GM18505 (cell line): Measurements from ENCODE around the gene RTL5.

Experiments used
- ATAC-seq: cut with Tn5 transposase; IDR thresholded peaks from one replicate; pipeline ENCODE4 v1.9.1; 2021; ENCODE audit not compliant: unreplicated experiment
- POLR2A ChIP-seq: IDR thresholded peaks from 4 replicates; pipeline ENCODE4 v1.6.1; 2011; ENCODE audit warnings: borderline replicate concordance; ENCODE audit not compliant: insufficient read depth, insufficient read length; ENCODE audit errors: extremely low read depth

RTL5 gene

DNA sequence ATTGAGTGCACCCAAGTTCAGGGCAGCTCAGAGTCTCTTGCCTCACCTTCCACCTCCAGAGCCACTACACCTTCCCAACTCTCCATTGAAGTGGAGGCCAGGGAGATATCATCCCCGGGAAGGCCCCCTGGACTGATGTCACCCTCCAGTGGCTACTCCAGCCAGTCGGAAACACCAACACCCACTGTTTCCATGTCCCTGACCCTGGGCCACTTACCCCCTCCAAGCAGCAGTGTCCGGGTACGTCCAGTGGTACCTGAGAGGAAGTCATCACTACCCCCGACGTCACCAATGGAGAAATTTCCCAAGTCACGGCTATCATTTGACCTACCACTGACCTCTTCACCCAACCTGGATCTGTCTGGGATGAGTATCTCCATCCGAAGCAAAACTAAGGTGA, 7.8 kb upstream of the RTL5 start:
- no peak for TF ChIP-seq POLR2A
- no peak for ATAC-seq

DNA sequence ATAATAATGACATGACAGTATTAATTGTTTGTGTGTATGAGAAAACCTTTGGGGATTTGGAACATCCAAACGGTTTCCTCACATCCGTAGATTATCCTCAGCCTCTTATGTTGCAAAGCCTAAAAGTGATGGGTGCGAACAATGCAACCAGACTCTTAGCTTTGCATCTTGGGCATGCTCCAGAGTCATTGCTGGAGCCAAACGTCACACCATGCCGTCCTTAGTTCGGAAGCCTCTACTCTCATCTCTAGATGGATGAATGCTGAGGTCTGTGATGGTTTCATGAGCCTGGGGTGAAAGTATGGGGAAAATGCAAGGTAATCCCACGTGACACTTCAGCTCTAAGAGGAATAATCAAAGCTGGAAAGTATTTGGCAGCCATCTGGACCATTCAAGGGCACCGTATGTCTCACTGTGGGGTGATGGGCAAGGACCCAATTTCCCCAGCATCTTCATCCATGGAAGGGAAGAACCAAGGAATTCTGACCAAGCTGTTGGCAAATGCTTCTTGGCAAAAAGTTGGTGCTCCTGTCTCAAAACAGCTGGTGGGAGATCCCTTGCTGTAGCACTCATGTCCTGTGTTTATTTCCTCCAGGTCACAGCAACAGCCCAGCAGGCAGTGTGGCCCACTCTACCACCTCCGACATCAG, 6.3 kb upstream of the RTL5 start:
- no peak for TF ChIP-seq POLR2A
- ATAC-seq: no peak

DNA sequence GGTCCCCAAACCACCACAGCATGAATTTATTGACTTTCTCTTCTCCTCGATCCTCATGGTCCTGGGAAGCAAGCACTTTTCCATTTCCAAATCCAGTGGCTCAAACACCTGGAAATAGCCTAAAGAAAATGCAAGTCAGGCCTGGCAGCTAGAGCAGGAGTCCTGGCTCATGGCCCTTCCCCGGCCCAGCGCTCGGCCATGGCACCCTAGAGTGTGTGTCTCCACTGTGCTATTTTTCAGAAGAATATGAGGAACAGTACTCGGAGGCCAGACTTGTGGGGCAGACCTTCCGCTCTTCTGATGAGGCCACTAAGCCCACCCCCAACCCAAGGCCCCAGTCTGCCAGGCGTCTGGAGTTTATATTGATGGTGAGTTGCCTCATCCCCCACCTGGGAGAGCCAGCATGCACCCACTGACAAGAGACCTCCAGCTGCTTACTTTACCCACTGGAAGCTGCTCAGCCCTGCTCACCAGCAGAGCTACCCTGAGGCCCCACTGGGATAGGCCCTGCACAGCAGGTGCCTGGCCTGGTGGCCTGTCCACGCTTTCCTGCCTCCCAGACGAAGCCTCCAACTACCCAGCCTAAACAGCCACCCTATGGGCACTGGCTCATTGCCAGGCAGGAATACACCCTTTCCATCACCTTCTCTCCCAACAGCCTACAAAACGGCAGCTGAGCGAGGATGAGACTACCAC, 2.3 kb upstream of the RTL5 start:
- no peak for TF ChIP-seq POLR2A
- no peak for ATAC-seq

DNA sequence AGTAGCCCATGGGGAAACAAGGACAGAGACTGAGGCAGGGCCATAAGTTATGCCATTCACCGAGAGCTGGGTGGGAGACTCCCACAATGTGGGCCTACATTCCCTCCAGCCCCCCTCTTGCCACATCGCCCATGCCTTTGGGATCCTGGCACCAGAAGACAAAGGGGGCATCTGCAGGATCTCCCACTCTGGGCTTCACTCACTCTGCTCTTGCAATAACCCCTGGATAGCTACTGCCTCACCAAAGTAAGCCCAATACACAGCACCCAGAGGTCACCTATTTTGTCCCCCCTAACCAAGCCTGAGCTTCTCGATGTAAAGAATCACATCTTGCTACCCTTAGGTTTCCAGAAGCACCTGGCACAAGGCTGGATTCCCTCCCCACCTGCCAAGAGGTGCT, 741 bp upstream of the RTL5 start:
- no peak for TF ChIP-seq POLR2A

DNA sequence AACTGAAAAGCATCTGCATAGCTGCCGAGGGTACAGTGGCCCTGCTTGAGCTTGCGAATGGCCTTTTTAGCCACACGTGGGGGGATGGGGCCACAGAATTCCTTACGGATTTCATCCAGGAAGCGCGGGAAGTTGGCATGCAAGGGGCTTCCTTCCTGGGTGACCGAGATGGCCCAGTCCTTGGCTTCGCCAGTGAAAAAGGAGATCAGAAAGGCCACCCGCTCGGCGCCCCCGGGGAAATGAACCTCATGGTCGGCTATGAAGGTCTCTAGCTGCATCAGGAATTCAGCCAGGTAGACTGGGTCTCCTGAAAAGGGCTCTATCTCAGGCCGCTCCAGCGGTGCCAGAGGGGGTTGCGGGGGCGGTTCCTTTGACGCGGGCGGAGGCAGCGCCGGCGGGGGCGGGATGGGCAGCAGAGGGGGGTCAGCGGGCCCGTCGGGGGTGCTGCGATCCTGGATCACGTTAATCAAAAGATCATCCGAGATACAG, 909 bp downstream of the RTL5 start:
- no peak for TF ChIP-seq POLR2A
- ATAC-seq: no peak

More for the DNA sequence above, 741 bp upstream of the RTL5 start:
- no peak for ATAC-seq

DNA sequence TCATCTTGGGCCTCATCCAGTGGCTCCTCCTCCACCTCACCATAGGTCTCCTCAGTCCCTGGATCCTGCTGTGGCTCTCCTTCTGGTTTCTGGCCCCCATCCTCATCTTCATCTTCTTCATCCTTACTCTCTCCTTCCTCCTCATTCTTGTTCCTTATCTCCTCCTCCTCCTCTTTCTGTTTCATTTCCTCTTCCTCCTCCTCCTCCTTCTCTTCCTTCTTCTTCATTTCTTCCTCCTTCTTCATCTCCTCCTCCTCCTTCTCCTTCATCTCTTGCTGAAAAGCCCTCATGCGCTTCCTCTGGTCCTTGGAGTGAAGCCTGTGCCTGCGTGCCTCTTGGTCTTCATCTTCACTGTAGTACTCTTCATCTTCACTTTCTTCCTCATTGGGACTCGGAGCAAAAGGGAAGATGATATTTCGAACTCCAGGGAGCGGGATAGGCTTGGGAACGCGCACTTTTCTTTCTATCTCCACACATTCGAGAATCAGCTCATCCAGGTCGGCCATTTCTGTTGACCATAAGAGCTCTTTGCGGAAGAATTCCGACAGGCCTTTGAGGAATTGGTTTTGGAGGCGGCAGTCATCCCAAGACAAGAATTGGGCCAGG, 1.5 kb downstream of the RTL5 start:
- no peak for ATAC-seq
- no peak for TF ChIP-seq POLR2A

DNA sequence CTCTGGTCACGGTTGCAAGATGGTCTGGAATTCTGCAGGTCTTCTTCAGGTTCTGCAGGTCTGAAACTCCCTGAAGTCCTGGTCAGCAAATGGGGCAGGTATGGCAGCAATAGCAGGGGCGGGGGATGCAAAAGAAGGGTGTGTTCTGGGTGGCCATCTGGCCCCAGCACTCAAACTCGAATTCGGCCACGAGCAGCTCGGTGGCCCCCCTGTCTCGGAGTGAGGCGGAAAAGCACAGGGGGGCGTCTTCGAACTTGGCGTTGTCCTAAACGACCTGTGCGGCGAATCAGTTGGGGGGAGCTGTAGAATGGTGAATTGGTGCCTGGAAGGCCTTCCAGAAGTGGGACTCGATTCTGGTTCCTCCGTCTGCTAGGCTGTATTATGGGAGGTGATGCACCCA, 2.1 kb downstream of the RTL5 start:
- TF ChIP-seq POLR2A: no peak
- no peak for ATAC-seq

DNA sequence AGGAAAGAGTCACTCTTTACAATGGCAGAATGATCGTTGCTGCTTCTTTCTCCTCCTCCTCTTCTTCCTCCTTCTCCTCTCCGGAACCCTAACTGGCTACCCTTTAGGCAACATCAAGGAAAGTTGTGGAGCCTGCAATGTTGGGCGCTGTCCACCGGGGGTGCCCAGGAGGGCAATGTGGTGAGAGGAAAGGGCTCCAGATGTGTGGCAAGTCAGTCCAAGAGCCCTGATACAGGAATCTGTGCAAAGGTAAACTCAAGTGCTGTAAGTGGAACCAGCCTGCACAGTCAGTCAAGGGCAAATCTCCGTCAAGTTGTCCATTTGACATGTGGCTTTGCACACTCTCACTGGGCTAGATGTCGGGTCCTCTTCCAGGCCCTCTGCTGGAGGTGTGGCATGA, 2.8 kb downstream of the RTL5 start:
- no peak for ATAC-seq
- no peak for TF ChIP-seq POLR2A

DNA sequence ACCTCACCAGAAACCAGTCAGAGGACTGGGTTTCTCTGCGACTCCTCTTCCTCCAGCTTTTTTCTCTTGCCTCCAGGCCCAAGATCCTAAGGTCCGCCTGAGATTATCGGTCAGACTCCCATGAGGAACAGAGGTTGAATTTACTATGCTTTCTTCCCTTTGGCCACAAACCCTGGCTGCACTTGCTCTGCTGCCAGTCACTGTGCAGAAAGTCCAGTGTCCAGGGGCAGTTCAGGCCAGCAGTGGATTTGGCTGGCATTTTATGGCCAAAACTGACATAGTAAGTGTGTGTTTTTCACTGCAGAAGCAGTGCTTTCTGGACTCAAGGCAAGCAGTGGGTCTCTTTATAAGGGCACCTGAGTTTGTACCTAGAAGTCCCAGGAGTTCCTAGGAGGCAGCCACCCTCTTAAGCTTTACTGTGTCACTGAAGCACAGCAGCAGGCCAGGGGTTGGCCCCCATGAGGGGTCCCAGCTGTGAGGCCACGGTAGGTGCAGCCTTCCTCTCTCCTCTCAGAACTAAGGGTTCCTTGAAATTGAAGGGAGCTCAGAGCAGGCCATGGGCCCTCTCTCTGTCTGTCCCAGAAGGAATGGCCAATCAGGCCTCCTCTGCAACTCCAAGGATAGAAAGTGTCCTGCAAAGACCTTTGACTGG, 3.4 kb downstream of the RTL5 start:
- TF ChIP-seq POLR2A: no peak
- no peak for ATAC-seq

DNA sequence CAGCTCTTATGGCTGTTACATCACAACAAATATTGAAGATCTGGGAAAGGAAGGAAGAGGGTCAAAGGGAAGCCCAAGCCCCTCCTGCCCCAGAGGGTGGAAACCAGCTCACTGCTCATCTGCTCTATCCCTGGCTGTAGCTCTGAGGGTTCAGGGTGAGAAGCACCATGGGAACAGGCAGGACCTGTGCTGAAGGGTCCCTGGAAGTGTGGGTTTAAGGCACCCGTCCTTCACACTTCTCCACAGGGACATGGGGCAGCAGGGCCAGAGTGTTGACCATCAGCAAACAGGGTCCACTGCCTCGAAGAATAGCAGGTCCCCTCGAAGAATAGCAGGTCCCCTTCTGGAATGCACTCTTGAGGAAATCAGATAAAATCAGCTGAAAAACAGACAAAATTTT, 4.4 kb downstream of the RTL5 start:
- TF ChIP-seq POLR2A: no peak
- no peak for ATAC-seq

DNA sequence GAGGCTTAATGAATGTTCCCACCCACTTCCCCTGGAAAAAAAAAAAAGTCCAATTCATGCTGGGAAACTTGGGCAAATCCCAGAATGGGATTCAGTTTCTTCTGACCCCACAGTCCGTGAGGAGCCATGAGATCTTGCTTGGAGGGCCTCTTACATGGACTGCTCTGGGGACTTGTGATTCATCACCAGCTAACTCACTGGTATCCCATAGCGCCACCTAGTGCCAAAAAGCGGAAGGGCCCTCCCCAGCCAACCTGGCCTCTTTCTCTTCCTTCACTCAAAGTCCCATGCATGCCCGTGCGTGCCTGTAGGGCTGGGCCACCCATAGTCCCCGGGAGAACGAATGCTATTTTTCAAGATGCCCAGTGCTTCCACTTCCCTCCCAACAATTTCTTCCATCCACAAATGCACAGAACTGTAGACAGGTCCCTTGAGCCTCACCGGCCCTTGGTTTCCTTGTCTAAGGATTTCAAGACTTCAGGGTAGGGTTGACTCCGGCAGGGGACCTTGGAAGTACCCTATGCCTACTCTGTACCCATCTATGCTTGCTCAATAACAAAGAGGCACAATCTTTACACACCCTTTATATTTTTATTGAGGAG, 5.1 kb downstream of the RTL5 start:
- TF ChIP-seq POLR2A: no peak
- peak; percentile 64 for ATAC-seq

DNA sequence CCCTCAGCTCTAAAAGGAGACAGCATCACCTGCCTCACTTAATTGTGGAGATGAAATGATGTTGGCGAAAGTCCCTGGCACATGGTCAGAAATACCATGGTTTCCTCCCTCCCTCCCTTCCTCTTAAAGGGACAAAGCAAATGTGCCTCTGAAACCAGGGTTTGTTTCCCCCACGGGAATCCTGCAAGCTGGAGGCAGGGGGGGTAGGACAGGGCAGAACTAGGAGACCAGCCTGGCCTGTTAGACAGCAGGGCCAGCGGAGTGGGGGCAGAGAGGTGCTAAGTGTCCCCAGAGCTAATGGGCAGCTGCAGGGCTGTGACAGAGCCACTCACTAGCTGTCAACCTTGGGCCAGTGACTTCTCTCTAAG, 5.7 kb downstream of the RTL5 start:
- ATAC-seq: no peak
- no peak for TF ChIP-seq POLR2A

DNA sequence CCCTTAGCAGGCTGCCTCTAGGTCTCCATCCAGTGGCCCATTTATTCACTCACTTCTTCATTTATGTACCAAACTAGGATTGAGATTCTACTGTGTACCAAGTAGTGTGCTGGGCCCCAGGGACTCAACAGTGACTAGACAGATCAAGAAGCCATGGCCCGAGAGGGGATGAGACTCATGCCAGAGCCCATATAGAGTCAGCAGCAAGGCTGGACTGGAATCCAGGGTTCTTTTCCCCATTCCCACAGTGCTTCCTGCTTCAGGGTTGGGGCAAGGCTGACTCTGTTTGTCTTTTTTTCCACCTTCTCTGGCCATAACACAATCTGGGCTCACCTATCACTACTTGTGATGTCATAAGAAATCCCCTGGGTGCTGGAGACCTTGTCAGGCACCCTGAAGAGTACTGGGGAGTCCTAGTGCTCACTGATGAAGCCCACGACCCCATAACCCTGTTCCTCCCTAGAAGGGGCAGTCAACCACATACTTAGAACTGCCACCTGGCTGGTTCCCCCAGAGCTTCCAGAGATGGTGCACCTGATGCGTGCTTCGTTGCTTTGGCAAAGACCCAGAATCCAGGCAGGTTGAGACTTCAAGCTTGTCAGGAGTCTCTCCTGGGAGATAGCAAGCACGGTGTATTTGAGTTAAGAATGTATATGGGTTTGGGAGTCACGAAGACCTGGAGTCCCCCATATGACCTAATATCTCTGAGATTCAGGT, 6.2 kb downstream of the RTL5 start:
- TF ChIP-seq POLR2A: no peak

More for the DNA sequence above, 6.2 kb downstream of the RTL5 start:
- no peak for ATAC-seq
